SH-SY5Y (cell line): Measurements from ENCODE around the gene DENND6B.

Experiments used
- GATA2 ChIP-seq: IDR thresholded peaks from 2 replicates; pipeline ENCODE4 v1.6.1; 2011; ENCODE audit warnings: mild to moderate bottlenecking, low read depth, low read length
- GATA3 ChIP-seq: IDR thresholded peaks from 2 replicates; pipeline ENCODE4 v1.6.1; 2011; ENCODE audit warnings: low read depth, mild to moderate bottlenecking, low read length, moderate library complexity

- TF ChIP-seq GATA3: no peak
- TF ChIP-seq GATA2: no peak
Observed at GRCh38 chr22:50304528-50305392, 22.1 kb downstream of the DENND6B start.
